Stomach (tissue), 4 donors: ENCODE results near the gene DPYSL5.

Experiments used
- CTCF ChIP-seq, 7 experiments: fragments of 450-650 bp in 4 of 7; fragments of 200-600 bp in 3 of 7; sonication (generic) in 3 of 7; IDR thresholded peaks; one replicate each; pipeline ENCODE4 v1.5.1; 2016 to 2019; ENCODE audit warnings: antibody characterized with exemption in 7 of 7, control low read depth in 2 of 7, mild to moderate bottlenecking in 1 of 7
- POLR2A ChIP-seq, 4 donors: fragments of 450-650 bp; IDR thresholded peaks; one replicate each; pipeline ENCODE4 v1.6.1; 2016; ENCODE audit warnings: antibody characterized with exemption in 4 of 4, control low read depth in 2 of 4, mild to moderate bottlenecking in 1 of 4, moderate library complexity in 1 of 4
- POLR2AphosphoS5 ChIP-seq, 3 donors: sonication (generic); formaldehyde crosslinking; IDR thresholded peaks; one replicate each; pipeline ENCODE4 v1.6.1; 2016; ENCODE audit warnings: antibody characterized with exemption in 3 of 3

- TF ChIP-seq CTCF (IDR thresholded peaks at IDR 0.05): no peak
- no peak for TF ChIP-seq POLR2A (IDR thresholded peaks at IDR 0.05)
- TF ChIP-seq POLR2AphosphoS5 (IDR thresholded peaks at IDR 0.05): no peak
Observed at GRCh38 chr2:26875808-26876207, 27.9 kb downstream of the DPYSL5 start.
